GM23248 (cell line): ENCODE data around the gene CAPRIN2. TPM values are rescaled to one million over a fixed set of nuclear protein-coding genes. Genes with fewer than 3 reads are reported as not detected.

Experiments used
- DNase-seq: peaks from one replicate; pipeline ENCODE4 v3.0.0-alpha.2; 2015
- H2AFZ ChIP-seq: fragments of 200-600 bp; sonication (generic); 2 replicates; pipeline ENCODE4 v1.6.1; 2016; ENCODE audit warnings: antibody characterized with exemption
- H3F3A ChIP-seq: fragments of 200-600 bp; sonication (generic); 2 replicates; pipeline ENCODE4 v1.6.1; 2016; ENCODE audit warnings: mild to moderate bottlenecking, antibody characterized with exemption, mixed run types; ENCODE audit not compliant: insufficient read depth
- H3K27ac ChIP-seq: fragments of 200-600 bp; sonication (generic); 2 replicates; pipeline ENCODE4 v1.5.1; 2016; ENCODE audit warnings: mild to moderate bottlenecking
- H3K27me3 ChIP-seq: fragments of 200-600 bp; sonication (generic); replicated peaks from 2 replicates; pipeline ENCODE4 v1.6.1; 2016; ENCODE audit warnings: mild to moderate bottlenecking; ENCODE audit not compliant: insufficient read depth
- H3K36me3 ChIP-seq: fragments of 200-600 bp; sonication (generic); 2 replicates; pipeline ENCODE4 v1.6.1; 2016; ENCODE audit warnings: low read depth, mild to moderate bottlenecking
- H3K4me1 ChIP-seq: fragments of 200-600 bp; sonication (generic); 2 replicates; pipeline ENCODE4 v1.6.1; 2016; ENCODE audit warnings: mild to moderate bottlenecking; ENCODE audit not compliant: insufficient read depth
- H3K4me2 ChIP-seq: fragments of 200-600 bp; sonication (generic); one replicate; pipeline ENCODE4 v1.6.1; 2016; ENCODE audit warnings: mild to moderate bottlenecking; ENCODE audit not compliant: unreplicated experiment
- H3K4me3 ChIP-seq: fragments of 200-600 bp; sonication (generic); 2 replicates; pipeline ENCODE4 v1.5.1; 2016; ENCODE audit warnings: mild to moderate bottlenecking
- H3K79me2 ChIP-seq: fragments of 200-600 bp; sonication (generic); 2 replicates; pipeline ENCODE4 v1.6.1; 2016; ENCODE audit warnings: mild to moderate bottlenecking; ENCODE audit not compliant: insufficient read depth
- H3K9ac ChIP-seq: fragments of 200-600 bp; sonication (generic); 2 replicates; pipeline ENCODE4 v1.6.1; 2016; ENCODE audit warnings: mild to moderate bottlenecking
- H3K9me2 ChIP-seq: fragments of 200-600 bp; sonication (generic); 2 replicates; pipeline ENCODE4 v1.6.1; 2016; ENCODE audit warnings: mixed run types, mild to moderate bottlenecking, moderate library complexity; ENCODE audit not compliant: insufficient read depth
- H3K9me3 ChIP-seq: fragments of 200-600 bp; sonication (generic); one replicate; pipeline ENCODE4 v1.6.1; 2017; ENCODE audit warnings: low read depth
- H4K20me1 ChIP-seq: fragments of 200-600 bp; sonication (generic); 2 replicates; pipeline ENCODE4 v1.6.0; 2016; ENCODE audit not compliant: insufficient read depth
- EZH2 ChIP-seq: fragments of 200-600 bp; sonication (generic); IDR thresholded peaks from 2 replicates; pipeline ENCODE4 v1.6.1; 2018; ENCODE audit warnings: antibody characterized with exemption, mild to moderate bottlenecking; ENCODE audit not compliant: insufficient read depth, poor library complexity, severe bottlenecking
- EZH2phosphoT487 ChIP-seq: fragments of 200-600 bp; sonication (generic); IDR thresholded peaks from 2 replicates; pipeline ENCODE4 v1.6.1; 2018; ENCODE audit warnings: antibody characterized with exemption, moderate library complexity, mild to moderate bottlenecking, low read depth; ENCODE audit not compliant: insufficient read depth
- WGBS, 2 experiments: methylation state at CpG; one replicate each; pipeline ENCODE4 v1.1.6; 2015 to 2017; ENCODE audit warnings: low lambda C conversion rate in 2 of 2, low coverage in 1 of 2; ENCODE audit errors: missing lambda C conversion rate in 2 of 2; 5-methylcytosine and 5-hydroxymethylcytosine counted together
- in situ Hi-C: fragments of 300-500 bp; cut with MboI; formaldehyde crosslinking; loops from 2 replicates; pipeline ENCODE4 v1.15.0; 2020
- polyA plus RNA-seq: library from polyadenylated mRNA; unstranded; fragments of >200 nt; fragmentation: Nextera tagmentation; extraction: Ambion mirVana; gene quantifications from 2 replicates; pipeline ENCODE4 v1.2.1, GENCODE V29; 2016
- total RNA-seq: library from RNA; depleted of rRNA; stranded (reverse); fragments of >200 nt; shearing (Covaris generic); gene quantifications from 2 replicates; pipeline ENCODE4 v1.2.3, GENCODE V29; 2014

Gene CAPRIN2
- total and polyA plus RNA-seq, 2 experiments from 2014 or later, result 20.1 to 33.0 TPM

- TF ChIP-seq EZH2 (no peak), EZH2phosphoT487 (no peak)
- H3K4me2 ChIP-seq, result peak overlapping the region; percentile 95
- DNase-seq, result peak; percentile 78
These were observed 41.6 kb upstream of the CAPRIN2 start for GRCh38 chr12:30796313-30796780.

GRCh38 chr12:30795410-30796312 lies 40.9 kb upstream of the CAPRIN2 start:
- Histone ChIP-seq H2AFZ (peak overlapping the region; percentile 85), H3K79me2 (peaks cover 19% of the 10 kb centered on the region; the same call in 1 of the 2 replicates), H3K9me3 (no peaks in the 10 kb centered on the region), H3F3A (peaks cover 36% of the 10 kb centered on the region), H3K27ac (peak overlapping the region; percentile 97), H3K9me2 (no peaks in the 10 kb centered on the region), H3K36me3 (peaks cover 6% of the 10 kb centered on the region; the same call in 1 of the 2 replicates), H4K20me1 (no peaks in the 10 kb centered on the region), H3K4me2 (peak overlapping the region; percentile 95), H3K4me3 (peak overlapping the region; percentile 88), H3K27me3 (no peaks in the 10 kb centered on the region), H3K4me1 (peaks cover 34% of the 10 kb centered on the region), H3K9ac (peak overlapping the region; percentile 93)
- in situ Hi-C loops, result no loop called here
- 1 to 2% methylated on average over 42 to 57 of the region's 65 CpGs for WGBS, 2 experiments
- no peak for TF ChIP-seq EZH2
- no peak for TF ChIP-seq EZH2phosphoT487
- peak; percentile 96 for DNase-seq

More at GRCh38 chr12:30796313-30796780, 41.6 kb upstream of the CAPRIN2 start:
- H3K4me3 ChIP-seq, result peak overlapping the region; percentile 88
- H3K9ac ChIP-seq, result peak overlapping the region; percentile 93
- peaks cover 11% of the 10 kb centered on the region; the same call in 1 of the 2 replicates for H3K36me3 ChIP-seq
- H3K27me3 ChIP-seq, result no peaks in the 10 kb centered on the region
- no peaks in the 10 kb centered on the region for H3K9me3 ChIP-seq
- no peaks in the 10 kb centered on the region for H4K20me1 ChIP-seq
- H3K79me2 ChIP-seq, result peaks cover 14% of the 10 kb centered on the region; the same call in 1 of the 2 replicates
- H3K27ac ChIP-seq, result peak overlapping the region; percentile 97
- H3F3A ChIP-seq, result peaks cover 35% of the 10 kb centered on the region
- H2AFZ ChIP-seq, result peak overlapping the region; percentile 85
- 0 to 4% methylated on average over 16 to 17 of the region's 38 CpGs for WGBS, 2 experiments
- in situ Hi-C loops, result no loop called here
- H3K9me2 ChIP-seq, result no peaks in the 10 kb centered on the region
- H3K4me1 ChIP-seq, result peaks cover 34% of the 10 kb centered on the region

GRCh38 chr12:30794591-30795409 lies 40.0 kb upstream of the CAPRIN2 start:
- peaks cover 36% of the 10 kb centered on the region for H3F3A ChIP-seq
- no peaks in the 10 kb centered on the region for H3K9me3 ChIP-seq
- peaks cover 21% of the 10 kb centered on the region; the same call in 1 of the 2 replicates for H3K79me2 ChIP-seq
- peak overlapping the region; percentile 88 for H3K4me3 ChIP-seq
- H3K4me2 ChIP-seq, result peak overlapping the region; percentile 95
- H2AFZ ChIP-seq, result peak overlapping the region; percentile 85
- DNase-seq, result peak; percentile 92
- H4K20me1 ChIP-seq, result no peaks in the 10 kb centered on the region
- H3K4me1 ChIP-seq, result peaks cover 34% of the 10 kb centered on the region
- in situ Hi-C loops, result no loop called here
- no peaks in the 10 kb centered on the region; the same call in 1 of the 2 replicates for H3K36me3 ChIP-seq
- 36% methylated on average over 13 of the region's 13 CpGs for WGBS, 2 experiments
- H3K9ac ChIP-seq, result peak overlapping the region; percentile 93
- TF ChIP-seq EZH2phosphoT487 (no peak), EZH2 (no peak)
- H3K27me3 ChIP-seq, result no peaks in the 10 kb centered on the region
- H3K9me2 ChIP-seq, result no peaks in the 10 kb centered on the region
- H3K27ac ChIP-seq, result peak overlapping the region; percentile 97

- peak; percentile 7 for DNase-seq
- Histone ChIP-seq H3F3A (peaks cover 36% of the 10 kb centered on the region), H3K36me3 (no peaks in the 10 kb centered on the region; the same call in 1 of the 2 replicates), H2AFZ (no peak overlapping the region), H3K79me2 (peaks cover 21% of the 10 kb centered on the region; the same call in 1 of the 2 replicates), H3K4me3 (no peak overlapping the region), H3K27ac (peak overlapping the region; percentile 97), H3K4me2 (peak overlapping the region; percentile 95), H3K27me3 (no peaks in the 10 kb centered on the region), H3K9ac (peak overlapping the region; percentile 93), H3K4me1 (peaks cover 34% of the 10 kb centered on the region), H3K9me3 (no peaks in the 10 kb centered on the region), H4K20me1 (no peaks in the 10 kb centered on the region), H3K9me2 (no peaks in the 10 kb centered on the region)
- TF ChIP-seq EZH2 (no peak), EZH2phosphoT487 (no peak)
- WGBS, 2 experiments, result 83 to 100% methylated on average over 2 to 3 of the region's 3 CpGs
- in situ Hi-C loops, result no loop called here
These were observed 39.3 kb upstream of the CAPRIN2 start for GRCh38 chr12:30794020-30794419.
